Glutamatergic neuron (in vitro differentiated cells): ENCODE measurements around the gene MID2. TPM values are rescaled to one million over a fixed set of nuclear protein-coding genes. Genes with fewer than 3 reads are reported as not detected.

Experiments used
- DNase-seq: peaks from one replicate; pipeline ENCODE4 v3.0.0; 2022
- H3K27ac Mint-ChIP-seq: one replicate; pipeline ENCODE4 v1.8.0; 2020; ENCODE audit warnings: mild to moderate bottlenecking, mixed read lengths, inconsistent platforms; ENCODE audit not compliant: unreplicated experiment
- H3K27me3 Mint-ChIP-seq: one replicate; pipeline ENCODE4 v1.8.0; 2020; ENCODE audit warnings: mild to moderate bottlenecking, moderate library complexity, mixed read lengths, inconsistent platforms; ENCODE audit not compliant: unreplicated experiment
- H3K36me3 Mint-ChIP-seq: one replicate; pipeline ENCODE4 v1.8.0; 2020; ENCODE audit warnings: mild to moderate bottlenecking, mixed read lengths, inconsistent platforms; ENCODE audit not compliant: unreplicated experiment
- H3K4me1 Mint-ChIP-seq: one replicate; pipeline ENCODE4 v1.8.0; 2020; ENCODE audit warnings: mild to moderate bottlenecking, low read depth, mixed read lengths, inconsistent platforms; ENCODE audit not compliant: unreplicated experiment
- H3K4me3 Mint-ChIP-seq: one replicate; pipeline ENCODE4 v1.8.0; 2020; ENCODE audit warnings: mild to moderate bottlenecking, mixed read lengths, inconsistent platforms; ENCODE audit not compliant: unreplicated experiment
- H3K9me3 Mint-ChIP-seq: one replicate; pipeline ENCODE4 v1.8.0; 2020; ENCODE audit warnings: mild to moderate bottlenecking, moderate library complexity, mixed read lengths, inconsistent platforms; ENCODE audit not compliant: unreplicated experiment
- total RNA-seq: library from RNA; stranded (reverse); fragmentation: NEBNext Ultra II Directional; extraction: Animal tissue kit (Norgen Biotek cat#: 25700); gene quantifications from one replicate; pipeline ENCODE4 v1.2.1, GENCODE V29; 2021; ENCODE audit not compliant: unreplicated experiment
- TF ChIP-seq, protein P1 (sequence below): fragments of 200-600 bp; sonication (generic); IDR thresholded peaks from one replicate; pipeline ENCODE4 v1.5.0; 2021; ENCODE audit not compliant: partially characterized antibody, unreplicated experiment

MID2 gene
- total RNA-seq, 1 donor from 2014 or later, result 5.5 TPM

DNA sequence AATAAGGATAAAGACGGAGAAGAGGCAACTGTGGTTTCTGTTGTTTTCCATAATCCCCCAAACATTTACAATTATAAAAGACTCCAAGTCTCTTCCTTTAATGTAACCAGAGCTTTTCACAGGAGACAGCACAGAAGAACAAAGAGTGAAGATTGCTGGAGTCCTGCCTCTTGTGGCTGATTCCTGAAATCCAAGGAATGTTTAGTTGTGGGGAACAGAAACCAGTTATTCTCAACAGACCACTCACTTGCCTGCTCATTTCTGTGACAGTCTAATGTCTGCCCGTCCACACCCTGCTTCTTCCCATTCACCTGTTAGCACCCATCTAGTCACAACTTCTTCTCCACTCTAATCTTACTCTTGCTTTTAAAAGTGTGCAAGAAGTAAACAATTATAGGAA lies 144.4 kb downstream of the MID2 start:
- TF ChIP-seq, protein P1, sequence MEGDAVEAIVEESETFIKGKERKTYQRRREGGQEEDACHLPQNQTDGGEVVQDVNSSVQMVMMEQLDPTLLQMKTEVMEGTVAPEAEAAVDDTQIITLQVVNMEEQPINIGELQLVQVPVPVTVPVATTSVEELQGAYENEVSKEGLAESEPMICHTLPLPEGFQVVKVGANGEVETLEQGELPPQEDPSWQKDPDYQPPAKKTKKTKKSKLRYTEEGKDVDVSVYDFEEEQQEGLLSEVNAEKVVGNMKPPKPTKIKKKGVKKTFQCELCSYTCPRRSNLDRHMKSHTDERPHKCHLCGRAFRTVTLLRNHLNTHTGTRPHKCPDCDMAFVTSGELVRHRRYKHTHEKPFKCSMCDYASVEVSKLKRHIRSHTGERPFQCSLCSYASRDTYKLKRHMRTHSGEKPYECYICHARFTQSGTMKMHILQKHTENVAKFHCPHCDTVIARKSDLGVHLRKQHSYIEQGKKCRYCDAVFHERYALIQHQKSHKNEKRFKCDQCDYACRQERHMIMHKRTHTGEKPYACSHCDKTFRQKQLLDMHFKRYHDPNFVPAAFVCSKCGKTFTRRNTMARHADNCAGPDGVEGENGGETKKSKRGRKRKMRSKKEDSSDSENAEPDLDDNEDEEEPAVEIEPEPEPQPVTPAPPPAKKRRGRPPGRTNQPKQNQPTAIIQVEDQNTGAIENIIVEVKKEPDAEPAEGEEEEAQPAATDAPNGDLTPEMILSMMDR, result no peak
- no peaks in the 10 kb centered on the region for H3K36me3 Mint-ChIP-seq
- no peaks in the 10 kb centered on the region for H3K27me3 Mint-ChIP-seq
- no peak overlapping the region for H3K27ac Mint-ChIP-seq
- H3K4me1 Mint-ChIP-seq, result no peaks in the 10 kb centered on the region
- no peak for DNase-seq
- no peaks in the 10 kb centered on the region for H3K9me3 Mint-ChIP-seq
- H3K4me3 Mint-ChIP-seq, result no peak overlapping the region

DNA sequence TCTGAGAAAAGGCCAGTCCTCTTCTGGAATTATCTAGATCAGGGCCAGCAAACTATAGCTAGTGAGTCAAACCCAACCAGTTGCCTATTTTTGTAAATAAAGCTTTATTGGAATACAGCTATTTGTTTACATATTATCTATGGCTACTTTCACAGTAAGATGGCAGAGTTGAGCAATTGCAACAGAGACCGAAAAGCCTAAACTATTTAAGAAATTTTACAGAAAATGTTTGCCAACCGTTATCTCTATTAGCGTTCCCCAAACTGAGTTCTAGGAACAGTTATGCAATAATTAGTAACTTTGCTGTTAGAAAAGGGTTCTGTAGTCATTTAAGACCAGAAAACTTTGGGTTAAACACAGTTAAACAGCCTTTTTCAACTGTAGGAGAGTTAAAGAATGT lies 146.0 kb downstream of the MID2 start:
- TF ChIP-seq, protein P1, result no peak
- no peaks in the 10 kb centered on the region for H3K27me3 Mint-ChIP-seq

More for the DNA sequence above, 146.0 kb downstream of the MID2 start:
- H3K4me3 Mint-ChIP-seq, result no peak overlapping the region
- no peak overlapping the region for H3K27ac Mint-ChIP-seq
- H3K36me3 Mint-ChIP-seq, result no peaks in the 10 kb centered on the region
- DNase-seq, result no peak
- H3K9me3 Mint-ChIP-seq, result no peaks in the 10 kb centered on the region
- no peaks in the 10 kb centered on the region for H3K4me1 Mint-ChIP-seq

Other genes starting within 250 kb of the MID2 start
- gene PRPS1, start 197.4 kb upstream of the MID2 start, total RNA-seq, result 31.8 TPM
- 107 TPM for gene TSC22D3, start 50.1 kb upstream of the MID2 start, total RNA-seq
- not detected for gene NCBP2L, start 48.1 kb upstream of the MID2 start, total RNA-seq
- not detected for gene TEX13B, start 156.5 kb downstream of the MID2 start, total RNA-seq
- gene VSIG1, start 219.2 kb downstream of the MID2 start, total RNA-seq, result not detected